ENCODE results near the gene WFIKKN2. TPM values are rescaled to one million over a fixed set of nuclear protein-coding genes. Genes with fewer than 3 reads are reported as not detected.
A peak's percentile ranks its signal among the peaks of the same experiment; 100 is the strongest.

The WFIKKN2 gene
- total RNA-seq, 2 donors from 2014 or later, result 0.14 TPM; not detected in 1

DNA sequence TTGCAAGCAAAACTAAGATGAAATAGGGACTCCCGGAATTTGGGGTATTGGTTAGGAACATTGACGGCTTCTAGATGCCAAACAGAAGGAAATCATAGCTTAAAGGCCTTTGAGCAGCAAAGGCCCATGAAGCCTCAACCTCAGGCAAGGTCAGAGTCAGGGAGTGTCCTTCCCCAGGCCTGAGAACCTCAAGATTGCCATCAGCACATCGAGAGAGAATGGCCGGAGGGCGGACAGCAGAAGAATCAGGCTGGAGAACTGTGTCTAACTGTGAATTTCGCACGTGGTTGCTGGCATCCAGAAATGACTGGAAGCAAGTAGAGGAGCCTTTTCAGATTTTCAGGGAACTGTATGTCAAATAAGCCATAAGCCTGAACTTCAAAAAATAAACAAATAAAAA, 43.3 kb upstream of the WFIKKN2 start:
- ATAC-seq (ENCODE audit: insufficient number of reproducible peaks, low FRiP score, low read depth) (no peak), DNase-seq (ENCODE audit: low spot score) (no peak)
- Histone ChIP-seq H3K36me3 (no peaks in the 10 kb centered on the region), H3K27me3 (replicated peaks; ENCODE audit: insufficient read depth) (no peaks in the 10 kb centered on the region), H3K27ac (no peak overlapping the region), H3K4me1 (ENCODE audit: control insufficient read depth in 1 of 2, low read depth in 2 of 2) (no peaks in the 10 kb centered on the region), H3K9me3 (no peaks in the 10 kb centered on the region), H3K4me3 (no peak overlapping the region)
- no peak for TF ChIP-seq CTCF (IDR thresholded peaks at IDR 0.05)

DNA sequence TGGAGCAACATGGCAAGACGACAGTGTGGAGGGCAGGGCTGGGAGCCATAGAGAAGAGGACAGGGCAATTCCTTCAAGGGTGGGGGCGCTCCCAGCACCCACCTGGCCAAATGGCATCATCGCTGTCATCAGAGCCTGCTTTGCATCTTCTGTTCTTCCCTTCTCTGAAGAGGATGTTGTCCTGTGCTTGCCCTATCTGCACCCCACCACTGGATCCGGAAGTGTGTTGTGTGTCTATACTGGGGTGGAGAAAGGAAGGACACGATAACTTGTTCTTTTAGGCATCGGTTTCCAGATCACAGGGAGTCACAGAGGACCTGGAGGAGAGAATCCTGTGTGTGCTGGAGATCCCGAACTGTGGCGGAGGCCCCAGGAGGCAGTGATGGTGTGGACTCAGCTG, 42.4 kb upstream of the WFIKKN2 start:
- DNase-seq (ENCODE audit: low spot score) (no peak), ATAC-seq (ENCODE audit: insufficient number of reproducible peaks, low FRiP score, low read depth) (no peak)
- Histone ChIP-seq H3K4me1 (ENCODE audit: control insufficient read depth in 1 of 2, low read depth in 2 of 2) (no peaks in the 10 kb centered on the region), H3K27me3 (replicated peaks; ENCODE audit: insufficient read depth) (no peaks in the 10 kb centered on the region), H3K4me3 (no peak overlapping the region), H3K36me3 (no peaks in the 10 kb centered on the region), H3K27ac (no peak overlapping the region), H3K9me3 (no peaks in the 10 kb centered on the region)
- no peak for TF ChIP-seq CTCF (IDR thresholded peaks at IDR 0.05)

GRCh38 chr17:50794361-50794760, 41.0 kb upstream of the WFIKKN2 start:
- no peak overlapping the region for H3K27ac ChIP-seq
- no peaks in the 10 kb centered on the region for H3K27me3 ChIP-seq (replicated peaks; ENCODE audit: insufficient read depth)
- no peaks in the 10 kb centered on the region for H3K4me1 ChIP-seq (ENCODE audit: control insufficient read depth in 1 of 2, low read depth in 2 of 2)
- H3K36me3 ChIP-seq, result no peaks in the 10 kb centered on the region
- ATAC-seq (ENCODE audit: insufficient number of reproducible peaks, low FRiP score, low read depth), result no peak
- no peaks in the 10 kb centered on the region for H3K9me3 ChIP-seq
- H3K4me3 ChIP-seq, result no peak overlapping the region
- no peak for TF ChIP-seq CTCF (IDR thresholded peaks at IDR 0.05)
- DNase-seq (ENCODE audit: low spot score), result no peak

DNA sequence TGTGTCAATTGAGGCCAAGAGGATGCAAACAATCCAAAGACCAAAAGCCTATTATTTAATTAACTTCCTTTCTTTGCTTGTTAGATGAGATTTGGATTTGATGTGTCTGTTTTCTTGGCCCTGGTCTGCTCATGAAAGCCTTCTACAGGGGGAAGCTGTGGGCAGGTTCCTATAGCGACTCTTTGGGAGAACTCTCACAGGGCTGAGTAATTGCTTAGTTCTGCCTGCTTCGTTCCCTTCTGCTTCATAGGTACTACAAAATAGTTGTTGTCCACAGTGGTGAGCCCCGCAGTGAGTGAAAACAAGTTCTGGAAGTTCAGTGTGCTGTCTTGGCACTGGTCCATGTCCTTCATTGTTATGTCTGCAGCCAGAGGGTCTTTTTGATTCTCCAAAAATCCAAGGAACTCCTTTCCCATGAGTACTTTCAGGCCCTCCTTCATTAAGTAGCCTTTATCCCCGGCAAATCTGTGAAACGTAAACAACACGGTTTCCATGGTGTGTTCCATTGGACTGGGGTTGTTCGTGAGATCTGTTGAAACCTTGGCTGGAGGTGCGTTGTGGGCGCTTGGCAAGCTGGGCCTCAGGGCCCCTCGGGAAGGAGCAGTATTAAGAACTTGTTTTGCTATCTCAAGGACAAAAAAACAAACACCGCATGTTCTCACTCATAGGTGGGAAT, 38.1 kb upstream of the WFIKKN2 start:
- Histone ChIP-seq H3K4me3 (no peak overlapping the region), H3K36me3 (no peaks in the 10 kb centered on the region), H3K27me3 (replicated peaks; ENCODE audit: insufficient read depth) (no peaks in the 10 kb centered on the region), H3K4me1 (ENCODE audit: control insufficient read depth in 1 of 2, low read depth in 2 of 2) (no peaks in the 10 kb centered on the region), H3K9me3 (no peaks in the 10 kb centered on the region), H3K27ac (no peak overlapping the region)
- TF ChIP-seq CTCF (IDR thresholded peaks at IDR 0.05), result no peak
- ATAC-seq (ENCODE audit: insufficient number of reproducible peaks, low FRiP score, low read depth) (no peak), DNase-seq (ENCODE audit: low spot score) (no peak)

GRCh38 chr17:50798424-50799288, 36.7 kb upstream of the WFIKKN2 start:
- peak; percentile 28 for ATAC-seq (ENCODE audit: insufficient number of reproducible peaks, low FRiP score, low read depth)
- H3K27me3 ChIP-seq (replicated peaks; ENCODE audit: insufficient read depth), result no peaks in the 10 kb centered on the region
- no peak for TF ChIP-seq CTCF (IDR thresholded peaks at IDR 0.05)
- no peak for DNase-seq (ENCODE audit: low spot score)
- H3K9me3 ChIP-seq, result no peaks in the 10 kb centered on the region
- H3K4me3 ChIP-seq, result no peak overlapping the region
- no peaks in the 10 kb centered on the region for H3K4me1 ChIP-seq (ENCODE audit: control insufficient read depth in 1 of 2, low read depth in 2 of 2)
- no peak overlapping the region for H3K27ac ChIP-seq
- H3K36me3 ChIP-seq, result no peaks in the 10 kb centered on the region

Data from thoracic aorta (tissue), 2 donors.